ENCODE results near the gene UBASH3A. TPM values are rescaled to one million over a fixed set of nuclear protein-coding genes. Genes with fewer than 3 reads are reported as not detected.

Gene UBASH3A
- total RNA-seq, 1 donor from 2014 or later: 1.5 TPM

DNA sequence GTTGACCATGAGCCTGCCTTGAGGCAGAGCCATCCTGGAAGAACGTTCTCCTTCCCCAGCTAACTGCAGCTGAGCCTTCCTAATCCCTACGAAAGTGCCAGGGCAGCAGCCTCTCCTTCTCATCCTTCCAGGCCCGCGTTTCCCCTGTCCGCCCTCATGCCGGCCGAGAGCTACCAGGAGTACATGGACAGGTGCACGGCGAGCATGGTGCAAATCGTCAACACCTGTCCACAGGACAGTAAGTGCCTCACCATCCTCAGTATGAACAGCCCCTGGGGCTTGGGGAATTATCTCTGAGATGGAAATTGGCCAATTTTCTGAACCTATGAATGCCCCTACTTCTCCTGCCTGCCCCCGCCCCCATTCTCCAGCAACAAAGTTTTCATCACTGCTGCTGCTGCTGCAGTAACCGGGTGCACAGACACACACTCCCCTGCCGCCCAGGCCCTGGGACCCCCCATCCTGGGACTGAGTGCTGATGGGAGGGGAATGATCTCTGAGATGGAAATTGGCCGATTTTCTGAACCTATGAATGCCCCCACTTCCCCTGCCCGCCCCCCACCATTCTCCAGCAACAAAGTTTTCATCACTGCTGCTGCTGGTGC, 39.6 kb downstream of the UBASH3A start:
- no peaks in the 10 kb centered on the region for H3K36me3 ChIP-seq
- intact Hi-C loops (cut with DNase I): no loop called here

DNA sequence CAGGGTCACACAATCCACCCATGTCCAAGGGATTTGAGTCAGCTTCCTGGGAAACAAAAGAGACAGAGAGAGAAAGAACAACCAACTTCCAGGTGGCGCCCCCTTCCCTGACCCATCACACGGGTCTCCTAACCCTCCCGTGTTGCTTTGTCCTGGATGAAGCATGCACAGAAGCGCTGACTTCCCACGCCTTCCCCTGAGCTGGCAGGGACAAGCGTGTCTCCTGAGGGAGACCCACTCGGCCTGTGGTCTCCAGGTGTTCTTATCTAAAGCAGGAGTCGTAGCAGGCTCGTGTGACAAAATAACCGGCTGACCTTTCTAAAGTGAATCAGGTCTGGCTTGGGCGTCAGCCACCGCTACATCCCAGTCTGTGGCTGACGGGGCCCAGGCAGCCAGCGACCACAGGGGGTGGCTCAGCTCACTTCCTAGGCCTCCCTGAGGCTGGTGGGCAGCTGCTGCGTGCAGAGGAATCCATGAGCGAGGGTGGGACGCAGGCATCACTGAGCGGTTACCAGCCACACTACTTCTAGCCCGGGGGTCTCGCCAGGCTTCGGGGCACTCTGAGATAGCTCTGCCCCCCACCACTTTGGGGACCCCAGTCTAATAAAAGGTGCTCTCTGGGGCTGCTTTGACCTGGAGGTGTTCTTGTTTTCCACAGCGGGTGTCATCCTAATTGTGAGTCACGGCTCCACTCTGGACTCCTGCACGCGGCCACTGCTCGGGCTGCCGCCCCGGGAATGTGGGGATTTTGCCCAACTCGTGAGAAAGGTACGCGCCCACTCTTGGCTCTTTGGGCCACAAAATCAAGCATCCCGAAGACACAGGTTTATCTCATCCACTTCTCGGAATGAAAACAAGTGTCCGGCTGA, 40.4 kb downstream of the UBASH3A start:
- H3K4me3 ChIP-seq: no peak overlapping the region
- TF ChIP-seq, protein P1, sequence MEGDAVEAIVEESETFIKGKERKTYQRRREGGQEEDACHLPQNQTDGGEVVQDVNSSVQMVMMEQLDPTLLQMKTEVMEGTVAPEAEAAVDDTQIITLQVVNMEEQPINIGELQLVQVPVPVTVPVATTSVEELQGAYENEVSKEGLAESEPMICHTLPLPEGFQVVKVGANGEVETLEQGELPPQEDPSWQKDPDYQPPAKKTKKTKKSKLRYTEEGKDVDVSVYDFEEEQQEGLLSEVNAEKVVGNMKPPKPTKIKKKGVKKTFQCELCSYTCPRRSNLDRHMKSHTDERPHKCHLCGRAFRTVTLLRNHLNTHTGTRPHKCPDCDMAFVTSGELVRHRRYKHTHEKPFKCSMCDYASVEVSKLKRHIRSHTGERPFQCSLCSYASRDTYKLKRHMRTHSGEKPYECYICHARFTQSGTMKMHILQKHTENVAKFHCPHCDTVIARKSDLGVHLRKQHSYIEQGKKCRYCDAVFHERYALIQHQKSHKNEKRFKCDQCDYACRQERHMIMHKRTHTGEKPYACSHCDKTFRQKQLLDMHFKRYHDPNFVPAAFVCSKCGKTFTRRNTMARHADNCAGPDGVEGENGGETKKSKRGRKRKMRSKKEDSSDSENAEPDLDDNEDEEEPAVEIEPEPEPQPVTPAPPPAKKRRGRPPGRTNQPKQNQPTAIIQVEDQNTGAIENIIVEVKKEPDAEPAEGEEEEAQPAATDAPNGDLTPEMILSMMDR (IDR thresholded peaks at IDR 0.05): no peak
- intact Hi-C loops (cut with DNase I): no loop called here
- H3K36me3 ChIP-seq: no peaks in the 10 kb centered on the region
- no peak overlapping the region for H3K27ac ChIP-seq
- DNase-seq (no peak), ATAC-seq (no peak)
- H3K27me3 ChIP-seq: no peaks in the 10 kb centered on the region
- no peaks in the 10 kb centered on the region for H3K4me1 ChIP-seq
- no peaks in the 10 kb centered on the region for H3K9me3 ChIP-seq

More for the DNA sequence above, 39.6 kb downstream of the UBASH3A start:
- DNase-seq (no peak), ATAC-seq (no peak)
- TF ChIP-seq, protein P1 (IDR thresholded peaks at IDR 0.05): no peak
- no peak overlapping the region for H3K27ac ChIP-seq
- H3K27me3 ChIP-seq: no peaks in the 10 kb centered on the region
- no peak overlapping the region for H3K4me3 ChIP-seq
- H3K9me3 ChIP-seq: no peaks in the 10 kb centered on the region
- H3K4me1 ChIP-seq: no peaks in the 10 kb centered on the region

DNA sequence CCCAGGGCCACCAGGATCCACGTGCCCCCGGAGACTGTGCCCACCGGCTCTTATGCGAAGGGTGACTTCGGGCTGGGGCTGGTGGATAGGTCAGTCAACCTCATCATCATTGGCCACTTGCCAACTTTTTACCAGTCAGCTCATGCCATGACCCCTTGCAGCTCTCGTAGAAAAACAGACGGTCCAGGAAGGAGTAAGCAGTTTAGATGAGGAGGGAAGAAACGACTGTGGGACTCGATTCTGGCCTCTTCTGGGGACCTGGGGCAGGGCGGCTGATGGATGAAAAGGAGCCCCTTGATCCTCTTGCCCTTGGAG, 41.0 kb downstream of the UBASH3A start:
- Histone ChIP-seq H3K27me3 (no peaks in the 10 kb centered on the region), H3K36me3 (no peaks in the 10 kb centered on the region), H3K4me1 (no peaks in the 10 kb centered on the region), H3K27ac (no peak overlapping the region), H3K4me3 (no peak overlapping the region), H3K9me3 (no peaks in the 10 kb centered on the region)
- ATAC-seq (no peak), DNase-seq (no peak)
- TF ChIP-seq, protein P1 (IDR thresholded peaks at IDR 0.05): no peak
- intact Hi-C loops (cut with DNase I): no loop called here

DNA sequence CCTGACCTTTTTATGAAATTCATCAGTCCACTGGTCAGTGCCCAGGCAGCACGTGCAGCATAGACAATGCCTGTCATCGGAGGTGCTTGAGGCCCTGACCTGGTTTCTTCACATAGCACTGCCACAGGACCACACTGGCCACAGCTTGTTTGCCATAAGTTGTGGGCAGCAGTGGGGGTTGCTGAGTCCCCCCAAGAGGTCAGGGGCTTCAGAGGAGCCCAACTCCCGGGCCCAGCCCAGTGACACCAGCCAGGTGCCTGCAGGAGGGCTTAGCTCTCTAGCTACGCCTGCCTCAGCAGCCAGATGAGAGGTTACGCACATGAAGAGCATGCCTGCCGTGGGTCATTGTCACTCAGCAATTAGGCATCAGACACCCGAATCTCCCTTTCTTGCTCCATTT, 41.6 kb downstream of the UBASH3A start:
- H3K4me3 ChIP-seq: no peak overlapping the region
- H3K4me1 ChIP-seq: peaks cover 3% of the 10 kb centered on the region
- H3K9me3 ChIP-seq: no peaks in the 10 kb centered on the region
- no peaks in the 10 kb centered on the region for H3K36me3 ChIP-seq
- TF ChIP-seq, protein P1 (IDR thresholded peaks at IDR 0.05): no peak
- no peaks in the 10 kb centered on the region for H3K27me3 ChIP-seq
- no peak for ATAC-seq
- H3K27ac ChIP-seq: no peak overlapping the region
- intact Hi-C loops (cut with DNase I): no loop called here
- no peak for DNase-seq

DNA sequence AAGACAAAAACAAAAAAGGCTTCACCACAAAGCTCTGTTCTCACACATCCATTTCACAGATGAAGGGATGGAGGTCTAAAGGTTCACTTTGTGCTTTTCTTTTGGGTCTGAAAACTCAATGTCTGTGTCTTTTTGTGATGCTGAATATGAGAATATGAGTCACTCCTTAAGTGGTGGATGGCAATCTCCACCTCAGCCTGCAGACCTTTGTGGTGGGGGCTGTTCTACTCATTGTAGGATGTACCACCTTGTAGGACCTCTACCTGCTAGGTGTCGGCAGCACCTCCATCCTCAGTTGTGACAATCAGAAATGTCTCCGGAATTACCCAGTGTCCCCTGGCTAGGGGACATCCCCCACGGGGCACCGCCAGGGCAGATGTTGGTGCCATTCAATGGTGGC, 42.8 kb downstream of the UBASH3A start:
- peaks cover 4% of the 10 kb centered on the region for H3K4me1 ChIP-seq
- TF ChIP-seq, protein P1 (IDR thresholded peaks at IDR 0.05): no peak
- no peaks in the 10 kb centered on the region for H3K27me3 ChIP-seq
- H3K4me3 ChIP-seq: no peak overlapping the region
- DNase-seq (no peak), ATAC-seq (no peak)
- H3K36me3 ChIP-seq: no peaks in the 10 kb centered on the region
- intact Hi-C loops (cut with DNase I): no loop called here
- H3K27ac ChIP-seq: no peak overlapping the region
- H3K9me3 ChIP-seq: no peaks in the 10 kb centered on the region

Data from upper lobe of right lung (tissue), 1 donor.